Measurements from ENCODE around the gene ZNF205.
A peak's percentile ranks its signal among the peaks of the same experiment; 100 is the strongest.
"Not testable (repeated sequence)": the region's sequence is repeated elsewhere in the genome, so short reads cannot be mapped to it uniquely, and the experiment has no call there.

The ZNF205 gene

GRCh38 chr16:3135126-3135715 is 22.8 kb downstream of the ZNF205 start:
- DNase-seq = no peak

GRCh38 chr16:3137267-3137666 is 24.9 kb downstream of the ZNF205 start:
- no peak for DNase-seq

GRCh38 chr16:3138342-3138741 is 26.0 kb downstream of the ZNF205 start:
- no peak for DNase-seq

GRCh38 chr16:3138823-3139426 is 26.5 kb downstream of the ZNF205 start:
- no peak for DNase-seq

GRCh38 chr16:3139561-3139960 is 27.2 kb downstream of the ZNF205 start:
- DNase-seq = not testable (repeated sequence)

GRCh38 chr16:3140603-3141427 is 28.4 kb downstream of the ZNF205 start:
- no peak for DNase-seq

- no peak for DNase-seq
Measured at GRCh38 chr16:3141781-3142311, 29.5 kb downstream of the ZNF205 start.

GRCh38 chr16:3142327-3142726 is 29.9 kb downstream of the ZNF205 start:
- no peak for DNase-seq

- DNase-seq = no peak
Measured at GRCh38 chr16:3142770-3143169, 30.4 kb downstream of the ZNF205 start.

GRCh38 chr16:3143189-3143588 is 30.8 kb downstream of the ZNF205 start:
- DNase-seq = no peak

- DNase-seq = no peak
Measured at GRCh38 chr16:3143598-3144320, 31.4 kb downstream of the ZNF205 start.

- DNase-seq = no peak
Measured at GRCh38 chr16:3144321-3144983, 32.1 kb downstream of the ZNF205 start.

GRCh38 chr16:3145151-3145550 is 32.8 kb downstream of the ZNF205 start:
- DNase-seq = no peak

- no peak for DNase-seq
Measured at GRCh38 chr16:3145660-3146059, 33.3 kb downstream of the ZNF205 start.

- no peak for DNase-seq
Measured at GRCh38 chr16:3147046-3147756, 34.8 kb downstream of the ZNF205 start.

GRCh38 chr16:3147757-3148104 is 35.3 kb downstream of the ZNF205 start:
- DNase-seq = no peak

GRCh38 chr16:3148256-3149192 is 36.1 kb downstream of the ZNF205 start:
- DNase-seq = no peak

- DNase-seq = no peak
Measured at GRCh38 chr16:3149193-3149530, 36.8 kb downstream of the ZNF205 start.

GRCh38 chr16:3149630-3150345 is 37.4 kb downstream of the ZNF205 start:
- peak; percentile 35 to 38 for DNase-seq
